ENCODE results near the gene BAG5.
A peak's percentile ranks its signal among the peaks of the same experiment; 100 is the strongest.

DNA sequence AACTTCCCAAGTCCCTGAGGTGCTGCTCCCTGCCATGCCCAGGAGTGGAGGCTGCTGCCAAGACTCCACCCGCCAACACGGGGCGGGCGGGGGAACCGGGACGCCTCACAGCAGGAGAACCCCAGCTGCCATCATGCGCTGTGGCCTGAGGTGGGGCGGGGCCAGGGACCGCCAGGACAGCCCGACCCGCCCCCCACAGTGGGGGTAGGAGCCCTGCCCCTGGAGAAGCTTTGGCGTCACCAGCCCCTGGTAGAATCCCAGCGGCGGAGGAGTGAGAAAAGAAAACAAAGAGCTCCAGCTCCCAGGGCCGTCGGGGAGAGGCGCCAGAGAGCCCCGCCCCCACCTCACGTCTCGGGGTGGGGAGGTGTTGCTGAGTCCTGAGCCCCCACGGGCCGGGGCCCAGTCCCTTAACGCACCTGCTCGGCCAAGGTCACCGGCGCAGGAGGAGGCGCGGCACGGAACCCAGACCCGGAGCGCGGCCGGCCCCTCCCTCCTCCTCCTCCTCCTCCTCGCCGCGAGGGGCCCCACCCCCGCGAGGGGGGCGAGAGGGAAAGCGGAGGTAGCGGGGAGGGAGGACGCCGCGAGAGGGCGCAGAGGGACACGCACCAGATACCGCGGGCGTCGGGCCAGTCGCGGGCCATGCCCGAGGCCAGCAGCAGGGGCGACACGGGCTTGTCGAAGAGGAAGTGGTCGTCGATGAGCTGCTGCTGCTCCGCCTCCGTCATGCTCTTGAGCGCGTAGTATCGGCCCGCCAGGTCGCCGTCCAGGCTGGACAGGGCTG is 41.6 kb downstream of the BAG5 start:
- TF ChIP-seq, protein P1, sequence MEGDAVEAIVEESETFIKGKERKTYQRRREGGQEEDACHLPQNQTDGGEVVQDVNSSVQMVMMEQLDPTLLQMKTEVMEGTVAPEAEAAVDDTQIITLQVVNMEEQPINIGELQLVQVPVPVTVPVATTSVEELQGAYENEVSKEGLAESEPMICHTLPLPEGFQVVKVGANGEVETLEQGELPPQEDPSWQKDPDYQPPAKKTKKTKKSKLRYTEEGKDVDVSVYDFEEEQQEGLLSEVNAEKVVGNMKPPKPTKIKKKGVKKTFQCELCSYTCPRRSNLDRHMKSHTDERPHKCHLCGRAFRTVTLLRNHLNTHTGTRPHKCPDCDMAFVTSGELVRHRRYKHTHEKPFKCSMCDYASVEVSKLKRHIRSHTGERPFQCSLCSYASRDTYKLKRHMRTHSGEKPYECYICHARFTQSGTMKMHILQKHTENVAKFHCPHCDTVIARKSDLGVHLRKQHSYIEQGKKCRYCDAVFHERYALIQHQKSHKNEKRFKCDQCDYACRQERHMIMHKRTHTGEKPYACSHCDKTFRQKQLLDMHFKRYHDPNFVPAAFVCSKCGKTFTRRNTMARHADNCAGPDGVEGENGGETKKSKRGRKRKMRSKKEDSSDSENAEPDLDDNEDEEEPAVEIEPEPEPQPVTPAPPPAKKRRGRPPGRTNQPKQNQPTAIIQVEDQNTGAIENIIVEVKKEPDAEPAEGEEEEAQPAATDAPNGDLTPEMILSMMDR (IDR thresholded peaks at IDR 0.05): peak; percentile 41 to 73 (median 56)
- TF ChIP-seq POLR2A (IDR thresholded peaks at IDR 0.05): no peak

Measured in heart left ventricle (tissue), 13 donors.